Muscle layer of duodenum (tissue), 2 donors: ENCODE data around the gene LBHD1.
"Not testable (repeated sequence)": the region's sequence is repeated elsewhere in the genome, so short reads cannot be mapped to it uniquely, and the experiment has no call there.

ENCODE experiments used
- H3K27ac ChIP-seq: one replicate; pipeline ENCODE4 v1.7.0; 2013; ENCODE audit warnings: mild to moderate bottlenecking, low read length
- H3K27me3 ChIP-seq: one replicate; pipeline ENCODE4 v1.7.0; 2013; ENCODE audit warnings: low read depth, mild to moderate bottlenecking, control low read depth, low read length
- H3K36me3 ChIP-seq, 2 donors: one replicate each; pipeline ENCODE4 v1.7.0; 2013; ENCODE audit warnings: low read length in 2 of 2, control low read depth in 1 of 2, mild to moderate bottlenecking in 1 of 2; ENCODE audit not compliant: insufficient read depth in 2 of 2, control insufficient read depth in 1 of 2
- H3K4me1 ChIP-seq, 2 donors: one replicate each; pipeline ENCODE4 v1.7.0; 2013; ENCODE audit warnings: low read length in 2 of 2, mild to moderate bottlenecking in 2 of 2, control low read depth in 1 of 2, moderate library complexity in 1 of 2; ENCODE audit not compliant: insufficient read depth in 2 of 2, control insufficient read depth in 1 of 2
- H3K4me3 ChIP-seq, 2 donors: one replicate each; pipeline ENCODE4 v1.7.0; 2013; ENCODE audit warnings: low read length in 2 of 2, low read depth in 1 of 2, mild to moderate bottlenecking in 1 of 2
- H3K9me3 ChIP-seq, 2 donors: one replicate each; pipeline ENCODE4 v1.7.0; 2013; ENCODE audit warnings: low read length in 2 of 2, control low read depth in 1 of 2, mild to moderate bottlenecking in 1 of 2; ENCODE audit not compliant: control insufficient read depth in 1 of 2
- donor health status: healthy.

Gene LBHD1

GRCh38 chr11:62675415-62675814 is 3.3 kb upstream of the LBHD1 start:
- Histone ChIP-seq H3K36me3 (peaks cover 13 to 24% of the 10 kb centered on the region in 2 donors), H3K4me1 (peaks cover 6 to 47% of the 10 kb centered on the region in 2 donors)
- H3K27me3 ChIP-seq, H3K4me3 ChIP-seq, H3K27ac ChIP-seq, H3K9me3 ChIP-seq: not testable (repeated sequence)

- H3K27me3 ChIP-seq, result no peaks in the 10 kb centered on the region
- H3K27ac ChIP-seq, result no peak overlapping the region
- peaks cover 4 to 41% of the 10 kb centered on the region in 2 donors for H3K4me1 ChIP-seq
- H3K9me3 ChIP-seq, result no peaks in the 10 kb centered on the region
- H3K4me3 ChIP-seq, result peak overlapping the region in 1 of 2 donors; percentile 95
- H3K36me3 ChIP-seq, result peaks cover 13 to 24% of the 10 kb centered on the region in 2 donors
These were observed 1.1 kb upstream of the LBHD1 start for GRCh38 chr11:62673196-62673525.

GRCh38 chr11:62671236-62671607 is 845 bp downstream of the LBHD1 start:
- Histone ChIP-seq H3K4me1 (peaks cover 15 to 40% of the 10 kb centered on the region in 2 donors), H3K36me3 (peaks cover 6 to 8% of the 10 kb centered on the region in 2 donors), H3K9me3 (no peaks in the 10 kb centered on the region), H3K27me3 (no peaks in the 10 kb centered on the region), H3K4me3 (peak overlapping the region; percentile 77 to 95), H3K27ac (peak overlapping the region; percentile 95)

- Histone ChIP-seq H3K9me3 (no peaks in the 10 kb centered on the region), H3K27ac (no peak overlapping the region), H3K36me3 (peaks cover 4 to 6% of the 10 kb centered on the region in 2 donors), H3K4me3 (no peak overlapping the region), H3K27me3 (no peaks in the 10 kb centered on the region), H3K4me1 (peaks cover 15 to 44% of the 10 kb centered on the region in 2 donors)
These were observed 2.5 kb downstream of the LBHD1 start for GRCh38 chr11:62669420-62670161.

- peaks cover 15 to 40% of the 10 kb centered on the region in 2 donors for H3K4me1 ChIP-seq
- no peaks in the 10 kb centered on the region for H3K27me3 ChIP-seq
- no peaks in the 10 kb centered on the region for H3K9me3 ChIP-seq
- no peak overlapping the region for H3K4me3 ChIP-seq
- H3K27ac ChIP-seq, result no peak overlapping the region
- peaks cover 8% of the 10 kb centered on the region in 2 donors for H3K36me3 ChIP-seq
These were observed 4.6 kb downstream of the LBHD1 start for GRCh38 chr11:62667460-62667859.

- peak overlapping the region; percentile 86 to 90 for H3K4me3 ChIP-seq
- H3K27ac ChIP-seq, result peak overlapping the region; percentile 85
- peaks cover 8% of the 10 kb centered on the region in 2 donors for H3K36me3 ChIP-seq
- H3K4me1 ChIP-seq, result peaks cover 15 to 37% of the 10 kb centered on the region in 2 donors
- no peaks in the 10 kb centered on the region for H3K9me3 ChIP-seq
- H3K27me3 ChIP-seq, result no peaks in the 10 kb centered on the region
These were observed 5.7 kb downstream of the LBHD1 start for GRCh38 chr11:62666259-62666926.

- peaks cover 15 to 34% of the 10 kb centered on the region in 2 donors for H3K4me1 ChIP-seq
- peak overlapping the region; percentile 85 for H3K27ac ChIP-seq
These were observed 6.3 kb downstream of the LBHD1 start for GRCh38 chr11:62665599-62666258.

GRCh38 chr11:62665075-62665598 is 6.9 kb downstream of the LBHD1 start, which contains the start of the genes C11orf98 and CSKMT:
TSS of gene C11orf98 (minus strand) at chr11:62665210. CDS start at chr11:62665169, 41 bp downstream.
TSS of gene CSKMT (plus strand) at chr11:62665312. CDS start at chr11:62665880, 568 bp downstream.
- peak within 1 kb of the TSS; percentile 85 for H3K27ac ChIP-seq
- no peaks in the 10 kb centered on the region for H3K9me3 ChIP-seq
- peak within 1 kb of the TSS; percentile 86 to 90 for H3K4me3 ChIP-seq
- H3K27me3 ChIP-seq, result no peaks in the 10 kb centered on the region
- H3K36me3 ChIP-seq, result peaks cover 8% of the 10 kb centered on the region in 2 donors
- peaks cover 15 to 28% of the 10 kb centered on the region in 2 donors for H3K4me1 ChIP-seq

More at GRCh38 chr11:62665599-62666258, 6.3 kb downstream of the LBHD1 start:
- H3K36me3 ChIP-seq, result peaks cover 8% of the 10 kb centered on the region in 2 donors
- no peaks in the 10 kb centered on the region for H3K27me3 ChIP-seq
- H3K9me3 ChIP-seq, result no peaks in the 10 kb centered on the region
- peak overlapping the region; percentile 86 to 90 for H3K4me3 ChIP-seq

- Histone ChIP-seq H3K27me3 (no peaks in the 10 kb centered on the region), H3K9me3 (no peaks in the 10 kb centered on the region), H3K4me3 (peak overlapping the region; percentile 86 to 90), H3K36me3 (peaks cover 8% of the 10 kb centered on the region in 2 donors), H3K27ac (peak overlapping the region; percentile 85), H3K4me1 (peaks cover 15 to 28% of the 10 kb centered on the region in 2 donors)
These were observed 7.5 kb downstream of the LBHD1 start for GRCh38 chr11:62664405-62665074.

- H3K4me1 ChIP-seq, result peaks cover 0 to 8% of the 10 kb centered on the region in 2 donors
- H3K27ac ChIP-seq, result no peak overlapping the region
- H3K27me3 ChIP-seq, result no peaks in the 10 kb centered on the region
- H3K9me3 ChIP-seq, result no peaks in the 10 kb centered on the region
- no peaks in the 10 kb centered on the region for H3K36me3 ChIP-seq
- no peak overlapping the region for H3K4me3 ChIP-seq
These were observed 15.2 kb downstream of the LBHD1 start for GRCh38 chr11:62656796-62657429.
